Activated T-cell treated with anti-CD3 and anti-CD28 coated beads, Interleukin-2, amount 50 U/mL, for 4 hours (primary cell): ENCODE results near the gene IL10RB. TPM values are rescaled to one million over a fixed set of nuclear protein-coding genes. Genes with fewer than 3 reads are reported as not detected.
"Not testable (repeated sequence)": the region's sequence is repeated elsewhere in the genome, so short reads cannot be mapped to it uniquely, and the experiment has no call there.

ENCODE experiments used
- ATAC-seq, 2 donors: fragments of 200-7000 bp; cut with Tn5 transposase; one replicate each; pipeline ENCODE4 v1.10.0; 2021
- DNase-seq: peaks from one replicate; pipeline ENCODE4 v3.0.0-alpha.2; 2020
- H3K27me3 Mint-ChIP-seq: one replicate; pipeline ENCODE4 v1.8.0; 2021; ENCODE audit warnings: low read depth, mixed read lengths
- H3K36me3 Mint-ChIP-seq: one replicate; pipeline ENCODE4 v1.8.0; 2022; ENCODE audit warnings: mixed read lengths; ENCODE audit not compliant: insufficient read depth
- H3K4me1 Mint-ChIP-seq: one replicate; pipeline ENCODE4 v1.8.0; 2021; ENCODE audit warnings: low read depth, mixed read lengths
- H3K4me3 Mint-ChIP-seq: one replicate; pipeline ENCODE4 v1.8.0; 2021; ENCODE audit warnings: mild to moderate bottlenecking, moderate library complexity, mixed read lengths
- H3K9me3 Mint-ChIP-seq: one replicate; pipeline ENCODE4 v1.8.0; 2021; ENCODE audit warnings: mixed read lengths
- total RNA-seq, 3 donors: library from RNA; stranded (reverse); gene quantifications; one replicate each; pipeline ENCODE4 v1.2.1, GENCODE V29; 2021

Gene IL10RB
- total RNA-seq, 3 donors from 2014 or later: 9.3 to 11.6 (median 10.2) TPM

GRCh38 chr21:33247599-33247998 lies 18.6 kb upstream of the IL10RB start:
- DNase-seq (no peak), ATAC-seq (no peak)
- H3K4me1 Mint-ChIP-seq: peaks cover 64% of the 10 kb centered on the region
- H3K36me3 Mint-ChIP-seq: peaks cover 74% of the 10 kb centered on the region
- H3K27me3 Mint-ChIP-seq: no peaks in the 10 kb centered on the region
- H3K9me3 Mint-ChIP-seq: no peaks in the 10 kb centered on the region
- H3K4me3 Mint-ChIP-seq: no peak overlapping the region

- DNase-seq (no peak), ATAC-seq (no peak)
- no peaks in the 10 kb centered on the region for H3K27me3 Mint-ChIP-seq
Measured at GRCh38 chr21:33249331-33250002, 16.7 kb upstream of the IL10RB start.

GRCh38 chr21:33251119-33251518 lies 15.0 kb upstream of the IL10RB start:
- H3K27me3 Mint-ChIP-seq: no peaks in the 10 kb centered on the region
- H3K9me3 Mint-ChIP-seq: no peaks in the 10 kb centered on the region
- no peak for ATAC-seq
- H3K4me3 Mint-ChIP-seq: no peak overlapping the region
- peaks cover 56% of the 10 kb centered on the region for H3K4me1 Mint-ChIP-seq
- peaks cover 79% of the 10 kb centered on the region for H3K36me3 Mint-ChIP-seq
- DNase-seq: no peak

More at GRCh38 chr21:33249331-33250002, 16.7 kb upstream of the IL10RB start:
- H3K36me3 Mint-ChIP-seq: peaks cover 76% of the 10 kb centered on the region
- H3K9me3 Mint-ChIP-seq: no peaks in the 10 kb centered on the region
- H3K4me1 Mint-ChIP-seq: peaks cover 53% of the 10 kb centered on the region
- no peak overlapping the region for H3K4me3 Mint-ChIP-seq

- H3K36me3 Mint-ChIP-seq: peaks cover 76% of the 10 kb centered on the region
- peaks cover 51% of the 10 kb centered on the region for H3K4me1 Mint-ChIP-seq
- H3K9me3 Mint-ChIP-seq, H3K27me3 Mint-ChIP-seq, ATAC-seq, DNase-seq, H3K4me3 Mint-ChIP-seq: not testable (repeated sequence)
Measured at GRCh38 chr21:33253382-33253781, 12.8 kb upstream of the IL10RB start.

GRCh38 chr21:33254766-33255165 lies 11.4 kb upstream of the IL10RB start:
- Mint-ChIP-seq H3K4me3 (no peak overlapping the region), H3K27me3 (no peaks in the 10 kb centered on the region), H3K36me3 (peaks cover 75% of the 10 kb centered on the region), H3K4me1 (peaks cover 52% of the 10 kb centered on the region), H3K9me3 (peaks cover 4% of the 10 kb centered on the region)
- DNase-seq (no peak), ATAC-seq (no peak)

- ATAC-seq (peak; percentile 44 to 55), DNase-seq (no peak)
- Mint-ChIP-seq H3K9me3 (peaks cover 4% of the 10 kb centered on the region), H3K27me3 (no peaks in the 10 kb centered on the region), H3K36me3 (peaks cover 69% of the 10 kb centered on the region), H3K4me3 (no peak overlapping the region), H3K4me1 (peaks cover 57% of the 10 kb centered on the region)
Measured at GRCh38 chr21:33255404-33255803, 10.8 kb upstream of the IL10RB start.

- no peak for DNase-seq
- Mint-ChIP-seq H3K4me1 (peaks cover 61% of the 10 kb centered on the region), H3K9me3 (peaks cover 4% of the 10 kb centered on the region), H3K27me3 (no peaks in the 10 kb centered on the region), H3K36me3 (peaks cover 65% of the 10 kb centered on the region), H3K4me3 (no peak overlapping the region)
- ATAC-seq: peak; percentile 66 to 78
Measured at GRCh38 chr21:33256019-33256418, 10.1 kb upstream of the IL10RB start.

GRCh38 chr21:33257094-33257803 lies 8.9 kb upstream of the IL10RB start:
- H3K9me3 Mint-ChIP-seq: peaks cover 4% of the 10 kb centered on the region
- peaks cover 57% of the 10 kb centered on the region for H3K36me3 Mint-ChIP-seq
- no peak overlapping the region for H3K4me3 Mint-ChIP-seq
- peaks cover 66% of the 10 kb centered on the region for H3K4me1 Mint-ChIP-seq
- no peaks in the 10 kb centered on the region for H3K27me3 Mint-ChIP-seq
- ATAC-seq (no peak), DNase-seq (no peak)

- H3K4me3 Mint-ChIP-seq: no peak overlapping the region
- no peaks in the 10 kb centered on the region for H3K27me3 Mint-ChIP-seq
- H3K4me1 Mint-ChIP-seq: peaks cover 69% of the 10 kb centered on the region
- no peak for DNase-seq
- peaks cover 4% of the 10 kb centered on the region for H3K9me3 Mint-ChIP-seq
- H3K36me3 Mint-ChIP-seq: peaks cover 50% of the 10 kb centered on the region
- ATAC-seq: no peak
Measured at GRCh38 chr21:33258475-33258874, 7.7 kb upstream of the IL10RB start.

- no peak overlapping the region for H3K4me3 Mint-ChIP-seq
- H3K9me3 Mint-ChIP-seq: peaks cover 4% of the 10 kb centered on the region
- DNase-seq (no peak), ATAC-seq (peak; percentile 57 to 67)
- no peaks in the 10 kb centered on the region for H3K27me3 Mint-ChIP-seq
- peaks cover 49% of the 10 kb centered on the region for H3K36me3 Mint-ChIP-seq
- peaks cover 69% of the 10 kb centered on the region for H3K4me1 Mint-ChIP-seq
Measured at GRCh38 chr21:33259428-33259827, 6.7 kb upstream of the IL10RB start.

- H3K36me3 Mint-ChIP-seq: peaks cover 44% of the 10 kb centered on the region
- H3K9me3 Mint-ChIP-seq: peaks cover 4% of the 10 kb centered on the region
- DNase-seq: no peak
- H3K4me1 Mint-ChIP-seq: peaks cover 63% of the 10 kb centered on the region
- H3K4me3 Mint-ChIP-seq: no peak overlapping the region
- no peaks in the 10 kb centered on the region for H3K27me3 Mint-ChIP-seq
- ATAC-seq: no peak
Measured at GRCh38 chr21:33259995-33260394, 6.2 kb upstream of the IL10RB start.

- DNase-seq (no peak), ATAC-seq (no peak)
- Mint-ChIP-seq H3K36me3 (peaks cover 29% of the 10 kb centered on the region), H3K9me3 (peaks cover 4% of the 10 kb centered on the region), H3K27me3 (no peaks in the 10 kb centered on the region), H3K4me1 (peaks cover 59% of the 10 kb centered on the region), H3K4me3 (no peak overlapping the region)
Measured at GRCh38 chr21:33261635-33262034, 4.5 kb upstream of the IL10RB start.

GRCh38 chr21:33262921-33263320 lies 3.2 kb upstream of the IL10RB start:
- Mint-ChIP-seq H3K9me3 (no peaks in the 10 kb centered on the region), H3K4me1 (peaks cover 63% of the 10 kb centered on the region), H3K4me3 (no peak overlapping the region), H3K36me3 (peaks cover 17% of the 10 kb centered on the region), H3K27me3 (no peaks in the 10 kb centered on the region)
- no peak for DNase-seq
- ATAC-seq: no peak

- H3K4me1 Mint-ChIP-seq: peaks cover 66% of the 10 kb centered on the region
- DNase-seq (no peak), ATAC-seq (no peak)
- H3K4me3 Mint-ChIP-seq: no peak overlapping the region
- H3K27me3 Mint-ChIP-seq: no peaks in the 10 kb centered on the region
- no peaks in the 10 kb centered on the region for H3K9me3 Mint-ChIP-seq
- H3K36me3 Mint-ChIP-seq: peaks cover 11% of the 10 kb centered on the region
Measured at GRCh38 chr21:33264561-33264960, 1.6 kb upstream of the IL10RB start.

- ATAC-seq (peak in 1 of 2 donors; percentile 17), DNase-seq (no peak)
- peaks cover 14% of the 10 kb centered on the region for H3K36me3 Mint-ChIP-seq
- no peaks in the 10 kb centered on the region for H3K27me3 Mint-ChIP-seq
- H3K9me3 Mint-ChIP-seq: no peaks in the 10 kb centered on the region
- H3K4me1 Mint-ChIP-seq: peaks cover 62% of the 10 kb centered on the region
- H3K4me3 Mint-ChIP-seq: peak overlapping the region; percentile 96
Measured at GRCh38 chr21:33265664-33266049, 510 bp upstream of the IL10RB start.
